HG03135 (cell line): Measurements from ENCODE around the gene C10orf143.
A peak's percentile ranks its signal among the peaks of the same experiment; 100 is the strongest.
"Not testable (repeated sequence)": the region's sequence is repeated elsewhere in the genome, so short reads cannot be mapped to it uniquely, and the experiment has no call there.

ENCODE experiments used
- ATAC-seq: cut with Tn5 transposase; IDR thresholded peaks from one replicate; pipeline ENCODE4 v1.9.1; 2021; ENCODE audit warnings: mild to moderate bottlenecking, moderate library complexity; ENCODE audit not compliant: unreplicated experiment

Gene C10orf143

DNA sequence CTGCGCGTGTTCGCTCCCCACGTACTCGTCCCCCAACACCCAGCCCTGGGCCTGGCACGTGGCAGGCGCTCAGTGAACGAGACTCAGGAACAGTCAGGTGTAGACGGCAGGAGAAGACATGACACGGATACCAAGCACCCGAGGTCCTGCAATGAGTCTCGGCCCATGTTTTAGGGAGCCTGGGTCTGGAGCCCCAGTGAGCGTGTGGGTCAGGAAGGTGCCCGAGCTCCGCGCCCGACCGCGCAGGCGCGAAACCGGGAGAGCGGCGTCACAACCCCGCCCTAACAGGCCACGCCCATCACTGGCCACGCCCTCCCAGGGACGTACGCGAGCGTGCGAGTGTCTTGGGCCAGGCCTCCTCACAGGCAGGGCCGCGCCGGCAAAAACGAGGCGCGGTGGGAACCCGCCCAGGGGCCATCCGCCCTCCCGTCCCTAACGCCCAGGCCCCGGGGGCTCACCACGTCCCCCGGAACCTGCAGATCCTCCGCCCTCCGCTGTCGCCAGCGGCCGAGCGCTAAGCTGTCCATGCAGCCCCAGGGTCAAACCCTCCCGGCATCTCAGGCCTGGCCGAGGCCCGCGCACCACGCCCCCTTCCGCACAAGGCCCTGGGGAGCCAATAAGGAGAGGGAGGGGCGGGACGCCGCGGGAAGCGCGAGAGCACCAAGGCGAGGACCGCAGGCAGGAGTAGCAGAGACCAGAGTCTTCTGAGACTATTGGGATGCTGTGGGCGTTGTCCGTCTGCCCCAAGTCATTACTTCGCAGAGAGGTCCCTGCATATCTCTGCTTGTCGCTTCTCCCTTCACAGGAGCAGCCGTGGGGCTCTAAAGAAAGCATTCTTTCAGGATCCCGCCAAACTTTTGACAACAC lies at the start of gene C10orf143:
Gene C10orf143 (minus strand): TSS at position 585 of the 867 bp plus-strand sequence. CDS start 58 bp downstream, at position 527.
- peak; percentile 81 for ATAC-seq

DNA sequence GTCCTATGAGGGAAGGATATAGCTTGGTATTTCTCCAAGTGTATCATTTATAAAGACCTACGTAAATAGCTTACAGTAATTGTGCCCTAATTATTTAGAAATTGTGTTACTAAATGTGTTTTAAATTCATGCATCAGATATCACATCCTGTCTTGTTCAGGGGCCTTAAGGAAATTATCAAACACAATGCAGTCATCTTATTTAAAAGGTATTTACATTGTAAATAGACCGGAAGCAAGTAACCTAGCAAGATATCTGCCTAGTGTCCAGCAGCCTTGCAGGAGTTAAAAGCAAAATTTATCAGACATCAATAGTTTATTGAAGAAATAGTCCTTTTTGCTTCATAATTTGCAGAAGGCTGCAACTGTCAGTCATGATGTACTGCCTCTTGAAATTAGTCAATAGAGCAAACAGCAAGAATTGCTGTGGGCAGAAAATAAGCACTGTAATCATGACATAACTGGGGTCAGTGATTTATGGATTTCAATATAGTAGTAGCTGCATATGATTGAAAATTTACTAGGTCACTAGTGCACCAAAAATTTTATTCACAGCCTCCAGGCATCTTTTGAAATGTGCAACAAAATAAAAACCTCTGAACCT lies 48.7 kb upstream of the C10orf143 start:
- ATAC-seq: no peak

DNA sequence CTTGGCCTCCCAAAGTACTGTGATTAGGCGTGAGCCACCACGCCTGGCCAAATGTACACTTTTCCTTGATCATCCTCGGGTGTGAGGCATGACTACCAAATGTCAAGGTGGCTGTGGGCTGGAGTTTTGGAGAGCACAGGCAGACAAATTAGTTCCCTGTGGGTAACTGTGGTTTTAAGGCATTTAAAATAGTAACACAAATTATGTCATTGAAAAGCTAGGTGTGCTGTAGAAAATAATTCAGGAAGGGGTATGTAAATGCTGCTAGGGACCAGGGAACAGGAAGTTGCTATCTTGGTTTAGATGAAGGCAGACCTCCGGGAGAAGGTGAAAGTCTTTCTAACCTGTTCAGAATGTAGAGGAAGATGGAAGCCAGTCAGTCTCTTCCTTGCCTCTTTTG lies 35.4 kb upstream of the C10orf143 start:
- no peak for ATAC-seq

DNA sequence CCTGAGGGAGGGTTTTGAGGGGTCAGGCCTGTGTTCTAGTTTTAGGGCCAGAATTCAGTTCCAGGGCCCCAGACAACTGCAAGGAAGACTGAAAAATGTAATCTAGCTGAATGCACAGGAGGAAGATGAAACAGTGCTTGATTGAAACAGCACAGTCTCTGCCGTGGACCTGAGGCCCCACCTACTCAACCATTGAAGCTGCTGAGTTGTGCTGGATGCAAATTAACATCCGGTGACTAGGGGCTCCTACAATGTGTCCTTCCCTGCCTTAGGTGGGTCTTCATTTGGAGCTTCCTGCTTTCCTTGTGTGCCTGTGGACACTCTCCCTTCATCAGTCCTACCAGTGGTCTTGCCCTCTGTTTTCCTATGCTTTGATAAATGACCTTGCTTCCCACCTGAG lies 31.2 kb upstream of the C10orf143 start:
- peak; percentile 85 for ATAC-seq

DNA sequence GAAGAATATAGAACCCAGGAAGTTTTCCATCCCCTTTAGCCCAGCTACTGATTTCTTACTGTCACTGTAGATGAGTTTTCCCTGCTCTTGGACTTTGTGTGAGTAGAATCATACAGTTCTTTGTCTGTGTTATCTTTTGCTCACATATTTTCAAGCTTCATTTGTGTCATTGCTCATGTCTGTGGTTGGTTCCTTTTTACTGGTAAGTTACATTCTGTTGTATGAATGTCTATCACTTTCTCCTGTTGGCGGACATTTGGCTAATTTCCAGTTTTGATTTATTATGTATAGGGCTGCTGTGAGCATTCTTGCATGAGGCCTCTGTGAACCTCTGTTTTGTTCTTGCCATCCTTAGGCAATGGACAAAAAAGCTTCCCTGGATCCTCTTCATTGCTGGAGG lies 30.8 kb upstream of the C10orf143 start:
- ATAC-seq: peak; percentile 16

DNA sequence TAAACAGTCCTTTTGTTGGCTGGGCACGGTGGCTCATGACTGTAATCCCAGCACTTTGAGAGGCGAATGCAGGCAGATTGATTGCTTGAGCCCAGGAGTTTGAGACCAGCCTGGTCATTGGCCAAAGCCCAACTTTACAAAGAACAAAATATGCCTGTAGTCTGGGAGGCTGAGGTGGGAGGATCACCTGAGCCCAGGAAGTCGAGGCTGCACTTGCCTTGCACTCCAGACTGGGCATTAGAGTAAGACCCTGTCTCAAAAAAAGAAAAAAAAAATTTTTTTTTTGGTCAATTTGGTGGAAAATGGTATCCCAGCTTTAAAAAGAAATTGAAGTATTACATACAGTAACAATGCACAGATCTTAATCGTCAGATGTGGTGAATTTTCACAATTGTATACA lies 30.4 kb upstream of the C10orf143 start:
- no peak for ATAC-seq

DNA sequence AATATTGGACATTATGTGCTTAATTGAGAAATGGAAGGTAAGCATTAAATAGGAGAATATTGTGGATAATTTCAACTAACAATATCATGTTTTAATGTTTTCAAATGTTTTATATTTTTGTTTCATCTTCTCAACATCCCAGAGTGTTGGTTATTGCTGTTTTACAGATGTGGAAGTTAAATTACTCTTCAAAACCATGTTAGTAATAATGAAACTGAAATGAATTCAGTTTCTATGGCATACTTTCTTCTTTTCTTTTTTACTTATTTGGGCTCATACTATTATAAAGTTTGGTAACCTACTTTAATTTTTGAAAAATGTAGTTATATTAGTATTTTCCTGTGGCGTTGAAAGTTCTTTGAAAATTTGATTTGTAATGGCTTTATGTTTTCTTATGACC lies 29.8 kb upstream of the C10orf143 start:
- no peak for ATAC-seq

DNA sequence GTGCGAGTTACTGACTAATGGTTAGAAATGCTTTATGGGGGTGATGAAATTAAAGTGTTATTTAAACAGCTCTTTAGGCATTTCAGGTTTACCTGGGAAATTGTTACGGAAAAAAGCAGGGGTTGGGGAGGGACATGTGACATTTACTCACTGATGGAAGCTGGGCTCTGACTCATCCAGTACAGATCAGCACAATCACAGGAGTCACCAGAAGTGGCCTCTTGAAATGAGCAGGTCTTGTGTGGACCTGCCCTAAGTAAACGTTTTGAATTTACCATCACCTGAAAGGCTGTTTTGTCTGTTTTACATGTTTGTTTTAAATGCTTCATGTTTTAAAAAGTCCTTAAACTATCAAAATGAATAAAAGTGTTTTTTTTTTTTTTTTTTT lies 27.8 kb upstream of the C10orf143 start:
- ATAC-seq: no peak

DNA sequence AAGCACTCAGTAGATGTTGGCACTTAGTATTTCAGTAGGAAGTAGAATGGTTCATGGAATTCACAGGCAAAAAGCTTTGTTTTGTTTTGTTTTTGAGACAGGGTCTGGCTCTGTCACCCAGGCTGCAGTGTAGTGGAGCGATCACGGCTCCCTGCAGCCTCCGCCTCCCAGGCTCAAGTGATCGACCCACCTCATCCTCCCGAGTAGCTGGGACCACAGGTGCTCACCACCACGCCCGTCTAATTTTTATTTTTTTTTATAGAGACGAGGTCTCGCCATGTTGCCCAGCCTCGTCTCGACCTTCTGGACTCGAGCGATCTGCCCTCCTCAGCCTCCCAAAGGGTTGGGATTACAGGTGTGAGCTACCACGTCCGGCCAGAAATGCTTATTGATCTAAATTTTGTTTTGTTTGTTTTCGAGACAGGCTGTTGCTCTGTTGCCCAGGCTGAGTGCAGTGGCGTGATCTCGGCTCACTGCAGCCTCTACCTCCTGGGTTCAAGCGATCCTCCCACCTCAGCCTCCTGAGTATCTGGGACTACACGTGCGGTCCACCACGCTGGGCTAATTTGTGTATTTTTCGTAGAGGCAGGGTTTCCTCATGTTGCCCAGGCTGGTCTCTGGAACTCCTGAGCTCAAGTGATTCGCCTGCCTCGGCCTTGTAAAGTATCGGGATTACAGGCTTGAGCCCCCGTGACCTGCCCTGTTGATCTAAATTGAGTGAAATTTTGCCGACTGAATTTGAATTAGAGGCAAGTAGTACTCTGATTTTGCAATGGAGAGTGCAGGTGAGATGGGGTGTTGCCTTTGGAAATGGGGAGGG lies 27.2 kb upstream of the C10orf143 start:
- no peak for ATAC-seq

DNA sequence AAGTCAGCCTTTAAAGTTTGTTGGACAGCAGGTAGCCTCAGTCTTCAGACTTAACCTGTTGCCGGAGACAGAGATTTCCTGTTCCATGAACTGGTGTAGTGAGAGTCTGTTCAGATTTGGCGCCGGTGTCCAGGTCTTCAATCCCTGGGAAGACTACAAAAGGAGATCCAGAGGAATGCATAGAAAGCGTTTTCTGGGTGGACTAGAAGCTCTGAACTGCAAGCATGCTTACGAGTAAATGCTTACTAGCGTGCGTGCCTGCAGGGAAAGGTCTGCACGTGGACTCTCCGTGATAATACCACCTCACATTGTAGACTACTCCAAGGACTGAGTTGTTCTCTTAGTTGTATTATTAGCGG lies 26.4 kb upstream of the C10orf143 start:
- ATAC-seq: no peak

DNA sequence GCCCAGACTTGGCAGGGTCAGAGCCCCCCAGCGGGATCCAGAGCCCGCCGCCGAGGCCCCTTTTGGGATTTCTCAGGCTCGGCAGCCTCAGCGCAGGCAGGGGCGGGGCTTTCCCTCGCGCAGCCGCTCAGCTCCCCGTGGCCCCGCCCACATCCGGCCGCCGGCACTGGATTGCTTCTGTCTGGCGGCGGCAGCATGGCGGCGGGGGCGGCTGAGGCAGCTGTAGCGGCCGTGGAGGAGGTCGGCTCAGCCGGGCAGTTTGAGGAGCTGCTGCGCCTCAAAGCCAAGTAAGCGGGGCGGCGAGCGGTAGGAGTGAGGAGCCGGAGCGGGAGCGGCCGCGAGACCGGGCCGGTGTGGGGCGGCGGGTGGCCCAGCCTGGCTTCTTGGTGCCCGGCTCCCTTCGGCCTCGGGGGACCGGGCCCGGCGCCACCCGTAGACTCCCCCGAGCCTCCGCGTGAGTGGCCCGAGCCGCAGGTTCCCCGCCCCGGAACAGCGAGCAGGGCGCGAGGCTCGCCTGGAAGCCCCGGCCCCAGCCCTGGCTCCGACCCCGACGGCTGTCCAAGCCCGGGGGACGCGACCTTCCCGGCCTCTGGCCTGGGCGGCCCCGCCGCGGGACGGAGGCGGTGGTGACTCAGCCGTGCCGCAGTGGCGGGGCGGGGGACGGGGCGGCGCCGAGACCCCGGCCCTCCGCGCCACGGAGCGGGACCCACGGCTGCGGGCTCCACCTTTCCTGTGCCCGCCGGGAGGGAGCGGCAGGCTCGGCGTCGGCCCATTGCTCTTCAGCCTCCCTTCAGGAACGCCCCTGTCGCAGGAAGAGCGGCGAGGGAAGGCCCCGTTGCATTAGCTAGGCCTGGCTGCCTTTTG lies 25.8 kb upstream of the C10orf143 start, which contains the start of gene GLRX3:
Gene GLRX3 (plus strand): TSS at position 166 of the 864 bp plus-strand sequence. CDS start 30 bp downstream, at position 196.
- peak; percentile 87 for ATAC-seq

DNA sequence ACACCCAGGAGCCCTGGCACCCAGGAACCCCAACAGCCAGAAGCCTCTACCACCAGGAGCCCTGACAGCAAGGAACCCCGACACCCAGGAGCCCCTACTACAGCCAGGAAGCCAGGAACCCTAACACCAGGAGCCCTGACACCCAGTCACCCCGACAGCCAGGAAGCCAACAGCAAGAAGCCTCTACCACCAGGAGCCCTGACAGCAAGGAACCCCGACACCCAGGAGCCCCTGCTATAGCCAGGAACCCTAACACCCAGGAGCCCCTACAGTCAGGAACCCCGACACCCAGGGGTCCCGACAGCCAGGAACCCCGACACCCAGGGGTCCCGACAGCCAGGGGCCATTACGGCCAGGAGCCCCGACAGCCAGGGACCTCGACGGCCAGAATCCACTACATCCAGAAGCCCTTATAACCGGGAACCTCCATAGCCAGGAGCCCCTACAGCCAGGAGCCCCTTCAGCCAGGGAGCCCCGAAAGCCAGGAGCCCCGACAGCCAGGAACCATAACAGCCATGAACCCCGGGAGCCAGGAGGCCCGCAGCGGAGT lies 25.1 kb upstream of the C10orf143 start:
- ATAC-seq: peak; percentile 1

DNA sequence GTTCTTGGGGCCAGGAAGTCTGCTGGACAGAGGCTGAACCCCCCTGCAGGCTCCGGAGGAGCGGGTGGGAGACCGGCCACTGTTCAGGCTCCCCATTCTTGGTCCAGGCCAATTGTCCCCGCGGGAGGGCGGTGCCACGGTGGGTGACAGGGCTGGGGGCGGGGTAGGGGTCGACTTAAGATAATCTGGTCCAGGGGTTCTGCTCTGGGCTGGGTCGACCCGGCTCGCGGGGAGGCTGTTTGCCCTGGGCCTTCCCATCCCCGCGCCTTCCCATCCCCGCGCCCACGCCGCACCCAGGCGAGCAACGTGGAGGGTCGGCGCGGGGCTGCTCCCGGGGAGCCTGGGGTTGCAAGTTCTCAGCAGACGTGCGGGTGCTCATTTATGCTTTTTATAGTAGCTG lies 18.3 kb upstream of the C10orf143 start:
- no peak for ATAC-seq

DNA sequence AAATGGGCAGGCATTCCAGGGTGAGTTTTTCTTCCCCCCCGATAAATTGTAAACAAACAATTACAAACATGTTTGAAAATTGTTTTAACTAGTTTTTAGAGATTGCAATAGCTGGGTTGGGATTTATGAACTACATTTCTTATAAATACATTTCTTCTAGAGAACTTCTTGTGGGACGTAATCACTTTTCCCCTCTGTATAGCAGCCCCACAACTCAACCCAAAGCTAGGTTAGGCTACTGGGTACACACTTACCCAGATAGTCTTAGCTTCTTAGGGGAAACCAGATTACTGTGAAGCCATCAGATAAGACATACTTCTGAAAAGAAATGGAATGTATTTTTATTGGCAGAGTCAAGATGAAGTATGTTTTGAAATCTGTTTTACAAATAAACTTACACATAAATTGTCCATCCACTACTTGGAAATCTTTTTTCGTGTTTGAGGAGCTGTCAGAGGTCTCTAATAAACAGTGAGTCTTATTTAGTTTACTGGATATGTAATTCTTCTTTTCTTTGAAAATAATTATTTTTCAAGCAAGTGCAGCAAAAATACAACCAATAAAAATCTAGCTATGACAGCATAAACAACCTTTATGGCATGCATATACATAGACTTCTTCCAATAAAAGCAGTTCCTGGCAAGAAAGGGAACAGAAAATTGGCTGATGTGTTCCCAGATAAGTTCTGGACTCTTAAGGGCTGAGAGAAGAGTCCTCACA lies 17.6 kb upstream of the C10orf143 start:
- ATAC-seq: no peak

DNA sequence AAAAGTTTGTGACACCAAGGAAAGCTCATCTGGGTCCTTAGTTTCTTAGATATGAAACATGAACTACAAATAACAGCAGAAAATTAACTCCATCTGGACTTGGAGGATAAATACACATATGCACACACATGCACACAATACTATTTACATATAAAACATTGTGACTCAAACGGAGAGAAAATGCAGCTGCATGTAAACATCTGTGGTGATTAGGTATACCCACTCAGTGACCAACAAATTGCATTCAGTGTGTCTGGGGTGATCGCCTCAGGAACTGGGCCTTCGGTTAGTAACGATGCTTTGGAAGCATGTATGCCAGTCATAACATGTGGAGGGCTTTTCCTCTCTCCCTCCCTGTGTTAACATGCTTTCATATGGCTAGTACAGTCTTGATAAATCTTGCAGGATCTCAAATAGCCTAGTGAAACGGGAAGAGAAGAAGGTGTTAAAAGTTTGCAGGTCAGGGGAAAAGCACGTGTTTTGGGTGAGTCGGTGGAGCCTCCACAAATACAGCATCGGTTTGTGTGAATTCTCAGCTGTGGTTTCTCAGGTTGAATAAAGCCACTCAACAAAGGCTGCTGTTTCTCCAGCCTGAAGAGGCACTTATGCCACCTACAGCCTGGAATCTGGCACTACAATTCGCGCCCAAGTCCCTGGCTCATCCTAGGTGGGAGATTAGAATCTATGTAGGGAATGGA lies 16.9 kb upstream of the C10orf143 start:
- ATAC-seq: peak; percentile 92

DNA sequence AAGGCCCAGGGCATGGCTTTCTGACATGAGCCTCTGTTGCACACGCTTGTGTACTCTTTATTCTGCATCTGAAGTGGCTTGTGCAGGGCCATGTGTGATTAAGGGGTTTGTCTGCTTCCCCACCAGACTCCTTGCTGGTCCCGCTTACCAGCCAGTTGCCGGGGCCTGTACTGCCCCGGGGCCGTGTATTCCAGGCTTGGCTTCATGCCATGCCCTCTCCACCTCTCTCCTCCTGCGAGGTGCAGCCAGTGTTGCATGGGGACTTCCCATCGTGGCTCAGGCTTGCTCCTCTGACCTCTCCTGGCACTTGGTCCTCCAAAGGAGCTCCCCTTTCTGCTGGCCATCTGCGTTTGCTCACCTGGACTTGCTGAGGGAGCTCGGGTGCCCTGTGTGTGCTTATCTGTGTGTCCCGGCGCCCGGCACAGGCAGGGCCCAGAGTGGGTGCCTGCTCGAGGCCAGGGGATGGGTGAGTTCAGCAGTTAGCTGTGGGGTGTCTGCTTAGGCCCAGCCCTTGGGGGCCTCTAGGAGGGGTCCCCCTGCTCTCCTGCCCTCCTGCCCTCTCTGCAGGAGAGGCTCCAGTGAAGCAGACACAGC lies 11.0 kb upstream of the C10orf143 start:
- no peak for ATAC-seq

DNA sequence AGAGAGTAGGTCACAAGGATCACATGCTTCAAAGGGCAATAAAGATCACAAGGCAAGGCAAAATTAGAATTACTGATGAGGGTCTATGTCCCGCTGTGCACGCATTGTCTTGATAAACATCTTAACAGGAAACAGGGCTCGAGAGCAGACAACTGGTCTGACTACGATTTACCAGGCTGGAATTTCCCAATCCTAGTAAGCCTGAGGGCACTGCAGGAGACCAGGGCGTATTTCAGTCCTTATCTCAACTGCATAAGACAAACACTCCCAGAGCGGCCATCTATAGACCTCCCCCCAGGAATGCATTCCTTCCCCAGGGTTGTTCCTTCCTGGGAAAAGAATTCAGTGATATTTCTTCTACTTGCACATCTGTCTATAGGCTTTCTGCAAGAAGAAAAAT lies 6.9 kb upstream of the C10orf143 start:
- not testable (repeated sequence) for ATAC-seq

DNA sequence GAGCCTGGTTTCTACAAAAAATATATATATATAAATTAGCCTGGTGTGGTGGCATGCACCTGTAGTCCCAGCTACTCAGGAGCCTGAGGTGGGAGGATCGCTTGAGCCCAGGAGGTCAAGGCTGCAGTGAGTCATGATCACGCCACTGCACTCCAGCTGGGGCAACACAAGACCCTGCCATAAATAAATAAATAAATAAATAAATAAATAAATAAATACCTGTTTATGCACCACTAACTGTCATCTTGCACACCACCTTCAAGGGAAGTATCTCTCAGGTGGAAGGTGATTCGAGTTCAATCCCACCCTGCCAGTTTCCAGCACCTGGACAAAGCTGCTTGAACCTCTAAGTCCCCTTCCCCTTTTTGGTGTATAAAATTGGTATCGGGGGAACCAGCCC lies 6.3 kb upstream of the C10orf143 start:
- ATAC-seq: not testable (repeated sequence)

DNA sequence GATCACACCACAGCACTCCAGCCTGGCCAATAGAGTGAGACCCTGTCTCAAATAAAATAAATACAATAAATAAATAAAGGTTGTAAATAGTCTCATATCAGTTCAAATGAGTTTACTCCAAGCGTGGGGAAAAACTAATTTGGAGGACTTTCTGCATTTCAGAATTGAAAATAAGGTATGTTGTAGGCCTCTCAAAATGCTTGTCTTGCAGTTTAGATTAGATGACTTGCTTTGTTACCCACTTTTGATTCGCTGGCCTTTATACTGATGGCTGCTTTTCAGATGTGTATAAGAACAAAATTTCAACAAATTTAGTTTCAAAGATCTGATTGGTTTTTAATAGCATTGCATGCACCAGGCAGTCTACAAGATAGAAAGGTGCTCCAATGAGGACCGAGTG lies 2.2 kb upstream of the C10orf143 start:
- no peak for ATAC-seq
